ENCODE results near the gene ADORA1. TPM values are rescaled to one million over a fixed set of nuclear protein-coding genes. Genes with fewer than 3 reads are reported as not detected.

The ADORA1 gene
- total and polyA plus RNA-seq, 11 donors = 0.81 to 17.8 (median 9.5) TPM

- WGBS, 4 donors = 76 to 93% (median 81%) methylated on average over 8 to 10 of the region's 10 CpGs
These were observed 24.9 kb downstream of the ADORA1 start for GRCh38 chr1:203152158-203153034.

GRCh38 chr1:203153051-203153988 is 25.8 kb downstream of the ADORA1 start:
- ATAC-seq = no peak
- TF ChIP-seq POLR2A (IDR thresholded peaks at IDR 0.05) (no peak), CTCF (IDR thresholded peaks at IDR 0.05) (no peak)
- 63 to 77% (median 73%) methylated on average over 9 of the region's 9 CpGs for WGBS, 4 donors
- no peak overlapping the region for H3K27ac ChIP-seq
- no peaks in the 10 kb centered on the region for H3K36me3 ChIP-seq
- DNase-seq = no peak
- no peaks in the 10 kb centered on the region for H3K9me3 ChIP-seq
- H3K4me3 ChIP-seq = no peak overlapping the region
- peaks cover 0 to 22% (median 7%) of the 10 kb centered on the region in 12 donors for H3K4me1 ChIP-seq
- intact Hi-C loops (cut with DNase I) = no loop called here
- H3K27me3 ChIP-seq = no peaks in the 10 kb centered on the region

More at GRCh38 chr1:203152158-203153034, 24.9 kb downstream of the ADORA1 start:
- intact Hi-C loops (cut with DNase I) = no loop called here
- H3K4me1 ChIP-seq = peaks cover 0 to 22% (median 7%) of the 10 kb centered on the region in 12 donors
- H3K27ac ChIP-seq = no peak overlapping the region
- no peak overlapping the region for H3K4me3 ChIP-seq
- no peaks in the 10 kb centered on the region for H3K9me3 ChIP-seq
- no peaks in the 10 kb centered on the region for H3K36me3 ChIP-seq
- no peak for TF ChIP-seq POLR2A (IDR thresholded peaks at IDR 0.05)
- no peak for TF ChIP-seq CTCF (IDR thresholded peaks at IDR 0.05)
- DNase-seq (no peak), ATAC-seq (no peak)
- no peaks in the 10 kb centered on the region for H3K27me3 ChIP-seq

- H3K36me3 ChIP-seq = no peaks in the 10 kb centered on the region
- intact Hi-C loops (cut with DNase I) = no loop called here
- DNase-seq (no peak), ATAC-seq (no peak)
- no peaks in the 10 kb centered on the region for H3K27me3 ChIP-seq
- TF ChIP-seq CTCF (IDR thresholded peaks at IDR 0.05) = no peak
- TF ChIP-seq POLR2A (IDR thresholded peaks at IDR 0.05) = no peak
- peaks cover 0 to 22% (median 7%) of the 10 kb centered on the region in 12 donors for H3K4me1 ChIP-seq
- 72 to 84% (median 75%) methylated on average over 13 of the region's 13 CpGs for WGBS, 4 donors
- H3K9me3 ChIP-seq = no peaks in the 10 kb centered on the region
- no peak overlapping the region for H3K4me3 ChIP-seq
- H3K27ac ChIP-seq = no peak overlapping the region
These were observed 26.7 kb downstream of the ADORA1 start for GRCh38 chr1:203153989-203154821.

Measured in heart left ventricle (tissue), 16 donors.